K562 (cell line): ENCODE results near the gene CCR9. TPM values are rescaled to one million over a fixed set of nuclear protein-coding genes. Genes with fewer than 3 reads are reported as not detected.

Experiments used
- ATAC-seq: fragments of 200-7000 bp; cut with Tn5 transposase; 3 replicates; pipeline ENCODE4 v1.9.1; 2020; ENCODE audit warnings: moderate library complexity
- BruUV-seq: library from RNA; stranded (reverse); fragments of 400-500 nt; replicated peaks from 2 replicates; lab custom pipeline; 2021; lab: Mats Ljungman, UMichigan
- CTCF ChIA-PET: fragments of 300-600 bp; formaldehyde crosslinking; extraction: SDS; loops from one replicate; lab custom pipeline; 2021; ENCODE audit warnings: low intra/inter-chr PET ratio; lab: Yijun Ruan, JAX
- POLR2A ChIA-PET: fragments of 300-600, 350-650 bp; sonication (Branson Sonifier 250); formaldehyde crosslinking; extraction: SDS; loops from one replicate; lab custom pipeline; 2021; ENCODE audit warnings: antibody characterized with exemption, inconsistent platforms; lab: Yijun Ruan, JAX
- DNase-seq, 4 experiments: peaks; one replicate each; pipeline versions ENCODE4 v3.0.0 to v3.0.0-alpha.2; 2011 to 2018; ENCODE audit warnings: low spot score in 3 of 4, mixed read lengths in 3 of 4; ENCODE audit errors: extremely low read depth in 1 of 4
- FAIRE-seq: peaks from 2 replicates; lab custom pipeline; 2011; peaks lifted over from hg19 to GRCh38; lab: Jason Lieb, UNC
- H2AFZ ChIP-seq: 2 replicates; pipeline ENCODE4 v1.6.0; 2011; ENCODE audit warnings: low read depth, low read length, control low read depth, inconsistent platforms
- H3K27ac ChIP-seq: fragments of 200-600 bp; 3 replicates; pipeline ENCODE4 v1.8.0; 2011; ENCODE audit warnings: low read depth, mild to moderate bottlenecking, control low read depth, inconsistent platforms, low read length, moderate library complexity, mixed read lengths; ENCODE audit errors: extremely low read depth
- H3K27me3 ChIP-seq, 2 experiments: fragments of 300-600 bp in 1 of 2; 2 replicates in 1 of 2; 3 replicates in 1 of 2; pipeline versions ENCODE4 v1.6.0 to v1.8.0; 2011; ENCODE audit warnings: inconsistent platforms in 2 of 2, low read length in 2 of 2, mild to moderate bottlenecking in 1 of 2, mixed read lengths in 1 of 2, moderate library complexity in 1 of 2; ENCODE audit not compliant: control insufficient read depth in 2 of 2, insufficient read depth in 2 of 2
- H3K36me3 ChIP-seq: fragments of 300-600 bp; 3 replicates; pipeline ENCODE4 v1.8.0; 2011; ENCODE audit warnings: mild to moderate bottlenecking, low read length, inconsistent platforms; ENCODE audit not compliant: control insufficient read depth, insufficient read depth
- H3K4me1 ChIP-seq, 2 experiments: fragments of 200-600 bp in 1 of 2; replicated peaks in 1 of 2; 2 replicates in 1 of 2; 3 replicates in 1 of 2; pipeline versions ENCODE4 v1.5.1 to v1.8.0; 2011; ENCODE audit warnings: inconsistent platforms in 2 of 2, low read length in 2 of 2, mild to moderate bottlenecking in 1 of 2, mixed read lengths in 1 of 2, moderate library complexity in 1 of 2; ENCODE audit not compliant: control insufficient read depth in 2 of 2, insufficient read depth in 2 of 2
- H3K4me2 ChIP-seq: 2 replicates; pipeline ENCODE4 v1.6.1; 2011; ENCODE audit warnings: low read length, control low read depth, inconsistent platforms, mixed read lengths; ENCODE audit not compliant: insufficient read depth
- H3K4me3 ChIP-seq: fragments of 200-600 bp; sonication (generic), shearing (Covaris generic); 2 replicates; pipeline ENCODE4 v1.5.1; 2016; ENCODE audit warnings: control low read depth, inconsistent platforms
- H3K79me2 ChIP-seq: fragments of 200-600 bp; 3 replicates; pipeline ENCODE4 v1.8.0; 2011; ENCODE audit warnings: low read length, inconsistent platforms; ENCODE audit not compliant: control insufficient read depth, insufficient read depth
- H3K9ac ChIP-seq, 2 experiments: 2 replicates each; pipeline versions ENCODE4 v1.6.0 to v1.6.1; 2011; ENCODE audit warnings: low read depth in 2 of 2, low read length in 2 of 2, control low read depth in 1 of 2, inconsistent platforms in 1 of 2, mild to moderate bottlenecking in 1 of 2, mixed read lengths in 1 of 2; ENCODE audit not compliant: insufficient read depth in 1 of 2
- H3K9me1 ChIP-seq: one replicate; pipeline ENCODE4 v1.6.0; 2011; ENCODE audit warnings: inconsistent platforms, mild to moderate bottlenecking, low read length, moderate library complexity; ENCODE audit not compliant: control insufficient read depth, insufficient read depth
- H3K9me3 ChIP-seq: replicated peaks from 2 replicates; pipeline ENCODE4 v1.5.1; 2011; ENCODE audit warnings: low read depth, low read length, inconsistent platforms; ENCODE audit not compliant: control insufficient read depth, insufficient read depth
- H4K20me1 ChIP-seq: replicated peaks from 2 replicates; pipeline ENCODE4 v1.6.1; 2011; ENCODE audit warnings: low read length, inconsistent platforms, mixed read lengths; ENCODE audit not compliant: control insufficient read depth, insufficient read depth
- EGR1 ChIP-seq: fragments of 450-650 bp; conservative IDR thresholded peaks from 2 replicates; pipeline ENCODE4 v1.6.1; 2017; ENCODE audit warnings: mild to moderate bottlenecking
- KLF10 ChIP-seq: fragments of 250-450 bp; sonication (Bioruptor Pico); IDR thresholded peaks from 2 replicates; pipeline ENCODE4 v1.6.1; 2021; ENCODE audit warnings: matching md5 sums
- MEIS2 ChIP-seq: fragments of 450-650 bp; IDR thresholded peaks from 2 replicates; pipeline ENCODE4 v1.6.1; 2014; ENCODE audit warnings: mild to moderate bottlenecking; ENCODE audit not compliant: partially characterized antibody
- PBX2 ChIP-seq, 2 experiments: IDR thresholded peaks in 1 of 2; conservative IDR thresholded peaks in 1 of 2; 2 replicates each; pipeline ENCODE4 v1.6.1; 2016; ENCODE audit warnings: low read depth in 2 of 2, mild to moderate bottlenecking in 1 of 2, missing compliant biosample characterization in 1 of 2, missing genetic modification characterization in 1 of 2, moderate library complexity in 1 of 2
- SMAD4 ChIP-seq: fragments of 250-450 bp; sonication (Bioruptor Pico); conservative IDR thresholded peaks from 2 replicates; pipeline ENCODE4 v1.8.0; 2021; ENCODE audit warnings: inconsistent platforms, mild to moderate bottlenecking, moderate library complexity
- XRCC5 ChIP-seq: fragments of 200-400 bp; formaldehyde crosslinking; IDR thresholded peaks from 2 replicates; pipeline ENCODE4 v1.6.1; 2017; ENCODE audit warnings: low read depth, mild to moderate bottlenecking, low read length
- WGBS: fragments of 100-300 bp; shearing (Covaris generic); methylation state at CpG from one replicate; pipeline ENCODE4 v1.1.6; 2016; ENCODE audit warnings: low coverage, mixed read lengths; ENCODE audit not compliant: insufficient coverage; ENCODE audit errors: missing lambda C conversion rate; 5-methylcytosine and 5-hydroxymethylcytosine counted together
- in situ Hi-C: fragments of 300-500 bp; cut with MboI; formaldehyde crosslinking; loops from 4 replicates; pipeline ENCODE4 v1.15.0; 2018; ENCODE audit warnings: inconsistent platforms, mixed read lengths
- intact Hi-C: fragments of 100-400 bp; cut with micrococcal nuclease; formaldehyde crosslinking; loops from 2 replicates; pipeline ENCODE4 v1.14.2; 2022
- polyA plus RNA-seq, 8 experiments: library from polyadenylated mRNA; depleted of rRNA in 4 of 8; stranded (reverse) in 5 of 8; unstranded in 3 of 8; fragments of >200 nt; fragmentation: Nextera tagmentation in 2 of 8; fragmentation: Illumina TruSeq in 1 of 8; extraction: Ambion mirVana in 2 of 8; extraction: Trizol in 1 of 8; gene quantifications; 2 replicates each; pipeline versions ENCODE4 v1.2.1 to v1.2.3, GENCODE V29; 2011 to 2014; ENCODE audit warnings: inconsistent platforms in 1 of 8, missing spikeins in 1 of 8
- total RNA-seq, 7 experiments: library from RNA; depleted of rRNA in 6 of 7; stranded (reverse); fragments of >200 nt in 6 of 7; fragmentation: Illumina TruSeq in 2 of 7; extraction: Trizol in 2 of 7; gene quantifications; 2 replicates each; pipeline versions ENCODE4 v1.2.1 to v1.2.3, GENCODE V29; 2011 to 2021; ENCODE audit warnings: low replicate concordance in 1 of 7
- TF ChIP-seq, protein P1 (sequence below): fragments of 250-450 bp; sonication (Bioruptor Pico); IDR thresholded peaks from 2 replicates; pipeline ENCODE4 v1.4.0; 2020
- TF ChIP-seq, protein P2 (sequence below), 2 experiments: IDR thresholded peaks; 2 replicates each; pipeline ENCODE4 v1.6.1; 2012; ENCODE audit warnings: improper control_type of control experiment in 2 of 2, low read depth in 2 of 2, low read length in 2 of 2, borderline replicate concordance in 1 of 2

Gene CCR9
- total and polyA plus RNA-seq, 9 of the 15 experiments (the other 6 are each of a cell fraction or from before 2014, with no cell fraction given), result not detected

GRCh38 chr3:45865563-45865962, 20.8 kb upstream of the CCR9 start (continued):
- TF ChIP-seq, protein P1, sequence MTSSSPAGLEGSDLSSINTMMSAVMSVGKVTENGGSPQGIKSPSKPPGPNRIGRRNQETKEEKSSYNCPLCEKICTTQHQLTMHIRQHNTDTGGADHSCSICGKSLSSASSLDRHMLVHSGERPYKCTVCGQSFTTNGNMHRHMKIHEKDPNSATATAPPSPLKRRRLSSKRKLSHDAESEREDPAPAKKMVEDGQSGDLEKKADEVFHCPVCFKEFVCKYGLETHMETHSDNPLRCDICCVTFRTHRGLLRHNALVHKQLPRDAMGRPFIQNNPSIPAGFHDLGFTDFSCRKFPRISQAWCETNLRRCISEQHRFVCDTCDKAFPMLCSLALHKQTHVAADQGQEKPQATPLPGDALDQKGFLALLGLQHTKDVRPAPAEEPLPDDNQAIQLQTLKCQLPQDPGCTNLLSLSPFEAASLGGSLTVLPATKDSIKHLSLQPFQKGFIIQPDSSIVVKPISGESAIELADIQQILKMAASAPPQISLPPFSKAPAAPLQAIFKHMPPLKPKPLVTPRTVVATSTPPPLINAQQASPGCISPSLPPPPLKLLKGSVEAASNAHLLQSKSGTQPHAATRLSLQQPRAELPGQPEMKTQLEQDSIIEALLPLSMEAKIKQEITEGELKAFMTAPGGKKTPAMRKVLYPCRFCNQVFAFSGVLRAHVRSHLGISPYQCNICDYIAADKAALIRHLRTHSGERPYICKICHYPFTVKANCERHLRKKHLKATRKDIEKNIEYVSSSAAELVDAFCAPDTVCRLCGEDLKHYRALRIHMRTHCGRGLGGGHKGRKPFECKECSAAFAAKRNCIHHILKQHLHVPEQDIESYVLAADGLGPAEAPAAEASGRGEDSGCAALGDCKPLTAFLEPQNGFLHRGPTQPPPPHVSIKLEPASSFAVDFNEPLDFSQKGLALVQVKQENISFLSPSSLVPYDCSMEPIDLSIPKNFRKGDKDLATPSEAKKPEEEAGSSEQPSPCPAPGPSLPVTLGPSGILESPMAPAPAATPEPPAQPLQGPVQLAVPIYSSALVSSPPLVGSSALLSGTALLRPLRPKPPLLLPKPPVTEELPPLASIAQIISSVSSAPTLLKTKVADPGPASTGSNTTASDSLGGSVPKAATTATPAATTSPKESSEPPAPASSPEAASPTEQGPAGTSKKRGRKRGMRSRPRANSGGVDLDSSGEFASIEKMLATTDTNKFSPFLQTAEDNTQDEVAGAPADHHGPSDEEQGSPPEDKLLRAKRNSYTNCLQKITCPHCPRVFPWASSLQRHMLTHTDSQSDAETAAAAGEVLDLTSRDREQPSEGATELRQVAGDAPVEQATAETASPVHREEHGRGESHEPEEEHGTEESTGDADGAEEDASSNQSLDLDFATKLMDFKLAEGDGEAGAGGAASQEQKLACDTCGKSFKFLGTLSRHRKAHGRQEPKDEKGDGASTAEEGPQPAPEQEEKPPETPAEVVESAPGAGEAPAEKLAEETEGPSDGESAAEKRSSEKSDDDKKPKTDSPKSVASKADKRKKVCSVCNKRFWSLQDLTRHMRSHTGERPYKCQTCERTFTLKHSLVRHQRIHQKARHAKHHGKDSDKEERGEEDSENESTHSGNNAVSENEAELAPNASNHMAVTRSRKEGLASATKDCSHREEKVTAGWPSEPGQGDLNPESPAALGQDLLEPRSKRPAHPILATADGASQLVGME (CRISPR knock-in tag), result no peak
- TF ChIP-seq XRCC5, result no peak
- TF ChIP-seq SMAD4 (CRISPR knock-in tag), result no peak
- no peak for TF ChIP-seq EGR1

- intact Hi-C loops, result no loop called here
- TF ChIP-seq KLF10 (CRISPR knock-in tag), result no peak
- TF ChIP-seq MEIS2, result peak; percentile 61
- no peak for TF ChIP-seq PBX2 (CRISPR knock-in tag; IDR thresholded peaks at IDR 0.05; ENCODE audit: low read depth)
- peak; percentile 65 for TF ChIP-seq PBX2 (tag; conservative IDR thresholded peaks at IDR 0.05; ENCODE audit: low read depth)
- TF ChIP-seq, protein P2, sequence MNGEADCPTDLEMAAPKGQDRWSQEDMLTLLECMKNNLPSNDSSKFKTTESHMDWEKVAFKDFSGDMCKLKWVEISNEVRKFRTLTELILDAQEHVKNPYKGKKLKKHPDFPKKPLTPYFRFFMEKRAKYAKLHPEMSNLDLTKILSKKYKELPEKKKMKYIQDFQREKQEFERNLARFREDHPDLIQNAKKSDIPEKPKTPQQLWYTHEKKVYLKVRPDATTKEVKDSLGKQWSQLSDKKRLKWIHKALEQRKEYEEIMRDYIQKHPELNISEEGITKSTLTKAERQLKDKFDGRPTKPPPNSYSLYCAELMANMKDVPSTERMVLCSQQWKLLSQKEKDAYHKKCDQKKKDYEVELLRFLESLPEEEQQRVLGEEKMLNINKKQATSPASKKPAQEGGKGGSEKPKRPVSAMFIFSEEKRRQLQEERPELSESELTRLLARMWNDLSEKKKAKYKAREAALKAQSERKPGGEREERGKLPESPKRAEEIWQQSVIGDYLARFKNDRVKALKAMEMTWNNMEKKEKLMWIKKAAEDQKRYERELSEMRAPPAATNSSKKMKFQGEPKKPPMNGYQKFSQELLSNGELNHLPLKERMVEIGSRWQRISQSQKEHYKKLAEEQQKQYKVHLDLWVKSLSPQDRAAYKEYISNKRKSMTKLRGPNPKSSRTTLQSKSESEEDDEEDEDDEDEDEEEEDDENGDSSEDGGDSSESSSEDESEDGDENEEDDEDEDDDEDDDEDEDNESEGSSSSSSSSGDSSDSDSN (IDR thresholded peaks at IDR 0.05; ENCODE audit: borderline replicate concordance in 1 of 2, low read depth in 2 of 2, low read length in 2 of 2), result no peak
Observed at GRCh38 chr3:45868213-45868612, 18.1 kb upstream of the CCR9 start.

More at GRCh38 chr3:45868213-45868612, 18.1 kb upstream of the CCR9 start:
- Histone ChIP-seq H3K9me1 (no peaks in the 10 kb centered on the region), H3K4me1 (peaks cover 0 to 9% of the 10 kb centered on the region in 2 experiments; a peak in 2 of 5 replicates), H3K9ac (no peak overlapping the region), H3K79me2 (no peaks in the 10 kb centered on the region), H2AFZ (no peak overlapping the region), H3K36me3 (no peaks in the 10 kb centered on the region), H3K4me2 (no peak overlapping the region), H3K9me3 (peaks cover 4% of the 10 kb centered on the region), H3K27ac (no peak overlapping the region), H4K20me1 (no peaks in the 10 kb centered on the region), H3K27me3 (peaks cover 0 to 14% of the 10 kb centered on the region in 2 experiments; a peak in 3 of 5 replicates), H3K4me3 (no peak overlapping the region)
- CTCF ChIA-PET, result no interaction called here
- ATAC-seq, result no peak
- no peak for DNase-seq
- BruUV-seq, result no TSS peak
- FAIRE-seq, result no peak
- WGBS, result 7% methylated on average over 2 of the region's 2 CpGs
- POLR2A ChIA-PET, result interaction anchor here (0.7 to 1.4 kb wide), 7 partner anchors 9 to 27 kb away, joined by 3 to 4 read pairs (median 3); partner anchors contain the start of gene LZTFL1
- in situ Hi-C loops, result no loop called here
